IPS-15b (cell line): Measurements from ENCODE around the gene ATXN1L.
"Not testable (repeated sequence)": the region's sequence is repeated elsewhere in the genome, so short reads cannot be mapped to it uniquely, and the experiment has no call there.

Experiments
- H3K27me3 ChIP-seq: one replicate; pipeline ENCODE4 v1.6.1; 2013; ENCODE audit warnings: low read length; ENCODE audit not compliant: control insufficient read depth, insufficient read depth
- H3K36me3 ChIP-seq: one replicate; pipeline ENCODE4 v1.6.1; 2013; ENCODE audit warnings: low read length; ENCODE audit not compliant: control insufficient read depth, insufficient read depth
- H3K4me1 ChIP-seq: one replicate; pipeline ENCODE4 v1.6.1; 2013; ENCODE audit warnings: mild to moderate bottlenecking, low read length; ENCODE audit not compliant: control insufficient read depth, insufficient read depth
- H3K4me3 ChIP-seq: one replicate; pipeline ENCODE4 v1.5.1; 2013; ENCODE audit warnings: low read depth, low read length
- H3K9ac ChIP-seq: one replicate; pipeline ENCODE4 v1.6.1; 2013; ENCODE audit warnings: low read depth, mild to moderate bottlenecking, low read length
- H3K9me3 ChIP-seq: one replicate; pipeline ENCODE4 v1.6.1; 2013; ENCODE audit warnings: mild to moderate bottlenecking, low read length; ENCODE audit not compliant: control insufficient read depth, insufficient read depth

ATXN1L gene

DNA sequence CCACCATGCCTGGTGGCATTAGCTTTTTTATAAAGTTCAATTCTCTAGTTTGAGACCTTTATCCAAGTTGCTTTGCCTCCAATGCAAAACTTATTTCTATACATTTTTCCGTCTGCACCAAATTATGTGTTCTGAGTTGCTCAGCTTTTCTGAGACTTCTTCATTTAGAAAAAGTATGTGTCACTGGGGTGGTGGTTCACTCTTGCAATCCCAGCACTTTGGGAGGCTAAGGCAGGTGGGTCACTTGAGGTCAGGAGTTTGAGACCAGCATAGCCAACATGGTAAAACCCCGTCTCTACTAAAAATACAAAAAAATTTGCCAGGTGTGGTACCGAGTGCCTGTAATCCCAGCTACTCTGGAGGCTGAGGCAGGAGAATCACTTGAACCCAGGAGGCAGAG is 14.1 kb upstream of the ATXN1L start:
- H3K36me3 ChIP-seq, H3K9me3 ChIP-seq, H3K4me1 ChIP-seq, H3K9ac ChIP-seq, H3K27me3 ChIP-seq, H3K4me3 ChIP-seq: not testable (repeated sequence)

- H3K9ac ChIP-seq, H3K4me1 ChIP-seq, H3K9me3 ChIP-seq, H3K36me3 ChIP-seq, H3K4me3 ChIP-seq, H3K27me3 ChIP-seq: not testable (repeated sequence)
These were observed 13.7 kb upstream of the ATXN1L start for GRCh38 chr16:71832112-71832511.

- no peaks in the 10 kb centered on the region for H3K9me3 ChIP-seq
- H3K27me3 ChIP-seq: no peaks in the 10 kb centered on the region
- no peak overlapping the region for H3K4me3 ChIP-seq
- no peak overlapping the region for H3K9ac ChIP-seq
- no peaks in the 10 kb centered on the region for H3K36me3 ChIP-seq
- H3K4me1 ChIP-seq: no peaks in the 10 kb centered on the region
These were observed 11.5 kb upstream of the ATXN1L start for GRCh38 chr16:71834291-71834690.

GRCh38 chr16:71837150-71837549 is 8.6 kb upstream of the ATXN1L start:
- Histone ChIP-seq H3K27me3 (no peaks in the 10 kb centered on the region), H3K4me3 (no peak overlapping the region), H3K4me1 (no peaks in the 10 kb centered on the region), H3K9me3 (no peaks in the 10 kb centered on the region), H3K9ac (no peak overlapping the region), H3K36me3 (no peaks in the 10 kb centered on the region)

- no peaks in the 10 kb centered on the region for H3K36me3 ChIP-seq
- no peaks in the 10 kb centered on the region for H3K9me3 ChIP-seq
- H3K4me1 ChIP-seq: no peaks in the 10 kb centered on the region
- H3K4me3 ChIP-seq: no peak overlapping the region
- no peak overlapping the region for H3K9ac ChIP-seq
- no peaks in the 10 kb centered on the region for H3K27me3 ChIP-seq
These were observed 5.7 kb upstream of the ATXN1L start for GRCh38 chr16:71840052-71840451.

GRCh38 chr16:71843572-71843971 is 2.2 kb upstream of the ATXN1L start:
- H3K9me3 ChIP-seq: no peaks in the 10 kb centered on the region
- H3K9ac ChIP-seq: no peak overlapping the region
- no peaks in the 10 kb centered on the region for H3K27me3 ChIP-seq
- H3K36me3 ChIP-seq: no peaks in the 10 kb centered on the region
- peaks cover 3% of the 10 kb centered on the region for H3K4me1 ChIP-seq
- no peak overlapping the region for H3K4me3 ChIP-seq

DNA sequence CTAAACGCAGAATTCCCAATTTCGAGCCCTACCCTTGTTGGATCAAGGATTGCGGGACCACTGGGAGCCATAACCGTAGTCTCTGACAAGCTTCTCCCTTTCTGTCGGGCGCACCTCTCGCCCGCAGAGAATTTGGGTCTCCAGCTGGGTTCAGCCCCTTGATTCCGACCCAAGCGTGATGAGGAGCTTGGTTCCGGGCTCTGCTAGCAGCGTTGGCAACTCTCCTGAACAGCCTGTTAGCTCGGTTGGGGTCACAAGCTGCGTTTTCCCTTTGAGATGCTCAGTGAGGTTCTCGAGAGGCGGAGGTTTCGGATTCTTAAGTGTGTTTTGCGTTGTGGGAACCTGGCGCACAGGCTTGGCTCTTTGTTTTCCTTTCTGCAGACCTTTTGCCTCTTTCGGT is 655 bp downstream of the ATXN1L start:
- Histone ChIP-seq H3K4me3 (peak overlapping the region; percentile 95), H3K9ac (peak overlapping the region; percentile 91), H3K36me3 (peaks cover 22% of the 10 kb centered on the region), H3K9me3 (no peaks in the 10 kb centered on the region), H3K27me3 (no peaks in the 10 kb centered on the region), H3K4me1 (peaks cover 3% of the 10 kb centered on the region)

GRCh38 chr16:71847096-71847495 is 1.3 kb downstream of the ATXN1L start:
- H3K9ac ChIP-seq: peak overlapping the region; percentile 91
- H3K4me3 ChIP-seq: peak overlapping the region; percentile 95
- peaks cover 26% of the 10 kb centered on the region for H3K36me3 ChIP-seq
- no peaks in the 10 kb centered on the region for H3K27me3 ChIP-seq
- peaks cover 3% of the 10 kb centered on the region for H3K4me1 ChIP-seq
- no peaks in the 10 kb centered on the region for H3K9me3 ChIP-seq

DNA sequence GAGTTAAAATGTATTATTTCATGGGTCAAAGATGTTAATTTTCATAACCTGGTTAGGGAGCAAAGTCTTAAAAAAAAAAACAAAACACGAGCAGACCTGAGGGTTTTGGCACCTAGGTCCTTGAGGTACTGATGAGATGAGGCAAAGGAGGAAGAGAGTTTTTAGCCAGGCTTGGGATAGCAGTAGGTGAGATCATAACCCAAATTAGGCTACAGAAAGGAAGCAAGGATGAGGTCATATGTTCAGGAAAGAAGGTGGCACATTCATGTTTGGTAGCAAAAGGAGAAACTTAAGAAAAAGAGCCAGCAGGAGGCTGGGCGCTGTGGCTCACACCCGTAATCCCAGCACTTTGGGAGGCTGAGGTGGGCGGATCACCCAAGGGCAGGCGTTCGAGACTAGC is 2.8 kb downstream of the ATXN1L start:
- Histone ChIP-seq H3K27me3 (no peaks in the 10 kb centered on the region), H3K36me3 (peaks cover 31% of the 10 kb centered on the region)

DNA sequence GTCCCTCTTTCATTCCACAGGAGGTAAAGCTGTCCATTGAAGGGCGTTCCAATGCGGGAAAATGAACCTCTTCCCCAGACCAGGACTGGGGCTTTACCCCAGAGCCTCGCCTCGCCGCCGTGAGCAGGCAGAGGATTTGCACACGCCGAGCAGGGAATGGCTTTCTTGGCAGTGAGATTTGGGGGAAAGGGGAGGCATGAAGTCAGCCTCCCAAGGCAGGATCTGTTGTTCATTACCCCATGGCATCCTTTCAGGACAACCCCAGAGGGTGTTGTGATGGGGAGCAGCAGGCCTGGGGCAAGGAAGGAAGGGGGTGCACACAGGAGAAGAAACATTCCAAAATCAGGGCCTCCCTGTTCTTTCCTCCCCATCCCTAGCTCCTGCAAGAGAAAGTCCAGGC is 6.0 kb downstream of the ATXN1L start:
- H3K4me1 ChIP-seq: peaks cover 3% of the 10 kb centered on the region
- no peaks in the 10 kb centered on the region for H3K27me3 ChIP-seq
- peaks cover 31% of the 10 kb centered on the region for H3K36me3 ChIP-seq
- no peak overlapping the region for H3K9ac ChIP-seq
- no peak overlapping the region for H3K4me3 ChIP-seq
- H3K9me3 ChIP-seq: no peaks in the 10 kb centered on the region

More for the DNA sequence above, 2.8 kb downstream of the ATXN1L start:
- Histone ChIP-seq H3K4me1 (peaks cover 3% of the 10 kb centered on the region), H3K9ac (no peak overlapping the region), H3K4me3 (no peak overlapping the region), H3K9me3 (no peaks in the 10 kb centered on the region)

DNA sequence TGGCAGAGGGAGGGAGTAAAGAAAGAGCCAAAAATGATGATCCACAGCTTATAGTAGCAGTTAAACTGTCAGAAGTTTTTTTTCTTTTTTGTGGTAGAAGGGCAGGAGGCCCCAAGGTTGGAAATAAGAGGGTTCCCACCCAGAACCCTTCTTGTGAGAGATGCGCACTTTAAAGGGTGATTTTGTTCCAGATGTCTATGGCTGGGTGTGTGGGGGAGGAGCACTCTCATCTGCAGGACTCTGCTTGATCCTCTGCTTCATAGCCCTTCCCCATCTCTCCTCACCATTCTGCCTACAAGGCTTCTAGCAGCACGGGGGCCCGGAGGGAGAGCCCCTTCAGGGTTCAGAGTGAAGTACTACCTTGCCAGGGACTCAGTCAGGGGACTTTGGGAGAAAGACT is 6.4 kb downstream of the ATXN1L start:
- Histone ChIP-seq H3K9ac (no peak overlapping the region), H3K36me3 (peaks cover 31% of the 10 kb centered on the region), H3K27me3 (no peaks in the 10 kb centered on the region), H3K4me1 (no peaks in the 10 kb centered on the region), H3K4me3 (no peak overlapping the region), H3K9me3 (no peaks in the 10 kb centered on the region)

GRCh38 chr16:71852561-71852960 is 6.8 kb downstream of the ATXN1L start:
- Histone ChIP-seq H3K9me3 (no peaks in the 10 kb centered on the region), H3K9ac (no peak overlapping the region), H3K27me3 (no peaks in the 10 kb centered on the region), H3K4me3 (no peak overlapping the region), H3K4me1 (no peaks in the 10 kb centered on the region), H3K36me3 (peaks cover 31% of the 10 kb centered on the region)

DNA sequence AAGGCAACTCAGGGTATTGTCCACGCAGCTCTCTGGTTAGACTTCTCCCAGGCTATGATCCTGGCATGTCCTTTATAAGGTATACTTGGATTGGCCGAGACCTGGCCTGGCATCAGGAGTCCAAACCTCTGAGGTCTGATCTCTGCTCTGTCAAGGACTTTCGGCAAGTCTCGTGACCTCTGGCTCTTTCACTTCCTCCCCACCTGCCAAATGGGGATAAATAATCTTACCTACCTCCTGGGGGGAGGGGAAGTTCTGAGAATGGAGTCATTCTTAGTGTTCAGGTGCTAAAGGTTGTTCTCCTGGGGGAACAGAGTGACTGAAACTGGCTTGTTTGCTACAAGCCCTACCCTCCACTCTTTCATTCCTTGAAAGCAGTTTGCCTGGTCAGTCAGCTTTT is 7.6 kb downstream of the ATXN1L start:
- no peak overlapping the region for H3K9ac ChIP-seq
- no peak overlapping the region for H3K4me3 ChIP-seq
- no peaks in the 10 kb centered on the region for H3K4me1 ChIP-seq
- no peaks in the 10 kb centered on the region for H3K9me3 ChIP-seq
- peaks cover 31% of the 10 kb centered on the region for H3K36me3 ChIP-seq
- no peaks in the 10 kb centered on the region for H3K27me3 ChIP-seq
